ENCODE data around the gene GRAMD1B.

DNA sequence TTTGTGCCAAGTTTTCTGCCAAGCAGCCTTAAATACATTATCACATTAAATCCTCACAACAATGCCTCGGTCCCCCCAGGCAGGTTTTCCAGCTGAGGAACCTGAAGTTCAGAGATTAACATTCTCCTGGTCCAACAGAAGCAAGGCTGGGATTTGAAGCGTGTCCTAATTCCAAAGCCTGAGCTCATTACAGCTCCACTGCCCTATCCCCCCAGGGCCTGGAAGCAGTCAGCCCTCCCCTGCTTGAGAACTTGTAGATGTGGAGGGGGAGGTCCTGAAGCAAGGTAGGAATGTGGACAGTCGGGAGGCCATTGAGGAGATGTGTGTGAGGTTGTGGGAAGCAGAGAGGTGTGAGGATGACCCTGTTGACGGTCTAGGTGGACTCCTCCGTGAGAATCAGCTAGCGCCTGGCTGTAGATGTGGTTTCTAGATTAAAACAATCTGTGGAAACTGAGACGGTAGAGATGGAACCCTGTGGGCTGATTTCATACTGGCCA is 8.1 kb downstream of the GRAMD1B start:
- TF ChIP-seq, protein P1, sequence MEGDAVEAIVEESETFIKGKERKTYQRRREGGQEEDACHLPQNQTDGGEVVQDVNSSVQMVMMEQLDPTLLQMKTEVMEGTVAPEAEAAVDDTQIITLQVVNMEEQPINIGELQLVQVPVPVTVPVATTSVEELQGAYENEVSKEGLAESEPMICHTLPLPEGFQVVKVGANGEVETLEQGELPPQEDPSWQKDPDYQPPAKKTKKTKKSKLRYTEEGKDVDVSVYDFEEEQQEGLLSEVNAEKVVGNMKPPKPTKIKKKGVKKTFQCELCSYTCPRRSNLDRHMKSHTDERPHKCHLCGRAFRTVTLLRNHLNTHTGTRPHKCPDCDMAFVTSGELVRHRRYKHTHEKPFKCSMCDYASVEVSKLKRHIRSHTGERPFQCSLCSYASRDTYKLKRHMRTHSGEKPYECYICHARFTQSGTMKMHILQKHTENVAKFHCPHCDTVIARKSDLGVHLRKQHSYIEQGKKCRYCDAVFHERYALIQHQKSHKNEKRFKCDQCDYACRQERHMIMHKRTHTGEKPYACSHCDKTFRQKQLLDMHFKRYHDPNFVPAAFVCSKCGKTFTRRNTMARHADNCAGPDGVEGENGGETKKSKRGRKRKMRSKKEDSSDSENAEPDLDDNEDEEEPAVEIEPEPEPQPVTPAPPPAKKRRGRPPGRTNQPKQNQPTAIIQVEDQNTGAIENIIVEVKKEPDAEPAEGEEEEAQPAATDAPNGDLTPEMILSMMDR (IDR thresholded peaks at IDR 0.05): no peak
- TF ChIP-seq POLR2A (IDR thresholded peaks at IDR 0.05): no peak
